ENCODE data around the gene VPS13D.

GRCh38 chr1:12290828-12291227 lies 61.0 kb downstream of the VPS13D start:
- TF ChIP-seq TAF1 (IDR thresholded peaks at IDR 0.05; ENCODE audit: low read depth) (no peak), RAD21 (IDR thresholded peaks at IDR 0.05; ENCODE audit: low read depth) (no peak), MAX (IDR thresholded peaks at IDR 0.05) (no peak)
